Thyroid gland (tissue), 4 donors: ENCODE data around the gene DTYMK.

Experiments used
- CTCF ChIP-seq, 6 experiments: fragments of 200-600 bp in 3 of 6; fragments of 450-650 bp in 3 of 6; sonication (generic) in 3 of 6; IDR thresholded peaks; one replicate each; pipeline ENCODE4 v1.5.1; 2016 to 2019; ENCODE audit warnings: antibody characterized with exemption in 6 of 6, mild to moderate bottlenecking in 2 of 6, inconsistent platforms in 1 of 6, moderate library complexity in 1 of 6
- POLR2A ChIP-seq, 2 donors: fragments of 450-650 bp; IDR thresholded peaks; one replicate each; pipeline ENCODE4 v1.6.1; 2017; ENCODE audit warnings: antibody characterized with exemption in 2 of 2, mild to moderate bottlenecking in 2 of 2, moderate library complexity in 1 of 2

GRCh38 chr2:241702155-241703031 lies 15.8 kb upstream of the DTYMK start:
- TF ChIP-seq CTCF (IDR thresholded peaks at IDR 0.05) (peak in 5 of 6 experiments; percentile 45 to 58 (median 51)), POLR2A (IDR thresholded peaks at IDR 0.05) (peak in 1 of 2 donors; percentile 32)
